Measurements from ENCODE around the gene FTO. TPM values are rescaled to one million over a fixed set of nuclear protein-coding genes. Genes with fewer than 3 reads are reported as not detected.
A peak's percentile ranks its signal among the peaks of the same experiment; 100 is the strongest.

Gene FTO
- total RNA-seq, 1 donor from 2014 or later, result 62.6 TPM

DNA sequence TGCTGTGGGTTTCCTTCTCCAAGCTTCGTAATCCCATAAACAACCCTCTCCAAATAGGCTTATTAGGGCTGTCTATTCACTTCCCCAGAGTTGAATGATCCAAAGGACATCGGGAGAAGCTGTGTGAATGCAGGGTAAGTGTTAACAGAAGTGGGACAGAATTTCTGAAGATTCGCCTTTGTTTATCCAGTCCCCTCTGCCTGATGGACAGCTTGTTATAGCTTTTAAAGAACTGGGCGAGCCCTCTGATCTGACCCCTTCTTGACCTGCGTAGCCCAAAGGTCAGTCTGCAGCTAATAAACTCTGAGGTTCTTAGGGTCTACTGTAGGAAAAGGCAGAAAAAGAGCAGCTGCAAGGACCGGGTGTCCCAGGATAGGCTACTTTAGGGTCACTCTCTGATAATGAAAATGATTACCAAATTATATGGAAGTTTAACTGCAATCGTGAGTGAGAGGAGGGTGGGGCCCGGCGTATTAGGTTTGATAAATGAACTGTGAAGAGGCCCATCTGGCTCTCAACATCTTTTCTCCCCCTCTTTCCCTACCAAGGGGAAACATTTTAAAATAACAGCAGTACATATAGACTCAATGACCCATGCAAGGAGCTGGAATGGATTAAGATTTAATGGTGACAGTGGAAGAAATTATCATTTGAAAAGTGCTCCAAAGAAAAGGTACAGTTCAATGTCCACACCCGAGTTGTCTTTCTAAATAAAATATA, 233.4 kb downstream of the FTO start:
- DNase-seq, result no peak

DNA sequence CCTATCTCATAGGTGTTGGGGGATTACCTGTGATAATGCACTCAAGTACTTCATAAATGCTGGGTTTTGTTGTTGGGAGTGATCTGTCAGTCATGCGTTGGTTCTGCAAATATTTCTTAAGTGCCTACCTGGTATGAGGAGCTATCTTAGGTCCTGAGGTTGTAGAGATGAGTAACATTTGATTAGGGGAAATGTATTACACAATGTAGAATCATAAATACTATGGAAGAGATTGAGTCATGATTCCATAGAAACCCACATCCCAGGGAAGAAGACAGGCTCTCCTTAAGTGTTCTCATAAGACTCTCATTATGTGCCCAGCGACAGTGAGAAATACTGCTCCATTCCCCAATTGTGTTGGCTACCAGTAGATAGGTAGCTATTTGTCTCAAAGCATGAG, 240.1 kb downstream of the FTO start:
- DNase-seq, result no peak

DNA sequence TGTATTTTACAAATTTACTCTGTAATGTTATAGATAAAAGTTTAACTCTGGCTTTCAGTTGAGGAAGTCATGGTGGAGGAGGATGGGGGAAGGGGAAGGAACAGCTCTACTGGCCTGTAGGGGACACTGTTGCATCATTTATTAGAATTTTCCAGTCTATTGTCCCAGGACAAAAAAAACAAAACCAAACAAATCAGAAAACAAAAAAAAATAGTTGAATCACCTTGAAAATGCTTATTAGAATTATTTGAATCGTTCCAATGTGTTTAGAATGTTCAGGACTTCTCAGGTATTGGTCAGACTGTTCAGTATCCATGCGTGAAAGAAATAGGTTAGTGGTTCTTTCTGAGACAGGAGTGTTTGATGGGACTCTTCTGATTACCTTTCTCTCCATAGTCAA, 242.0 kb downstream of the FTO start:
- peak; percentile 77 for DNase-seq

DNA sequence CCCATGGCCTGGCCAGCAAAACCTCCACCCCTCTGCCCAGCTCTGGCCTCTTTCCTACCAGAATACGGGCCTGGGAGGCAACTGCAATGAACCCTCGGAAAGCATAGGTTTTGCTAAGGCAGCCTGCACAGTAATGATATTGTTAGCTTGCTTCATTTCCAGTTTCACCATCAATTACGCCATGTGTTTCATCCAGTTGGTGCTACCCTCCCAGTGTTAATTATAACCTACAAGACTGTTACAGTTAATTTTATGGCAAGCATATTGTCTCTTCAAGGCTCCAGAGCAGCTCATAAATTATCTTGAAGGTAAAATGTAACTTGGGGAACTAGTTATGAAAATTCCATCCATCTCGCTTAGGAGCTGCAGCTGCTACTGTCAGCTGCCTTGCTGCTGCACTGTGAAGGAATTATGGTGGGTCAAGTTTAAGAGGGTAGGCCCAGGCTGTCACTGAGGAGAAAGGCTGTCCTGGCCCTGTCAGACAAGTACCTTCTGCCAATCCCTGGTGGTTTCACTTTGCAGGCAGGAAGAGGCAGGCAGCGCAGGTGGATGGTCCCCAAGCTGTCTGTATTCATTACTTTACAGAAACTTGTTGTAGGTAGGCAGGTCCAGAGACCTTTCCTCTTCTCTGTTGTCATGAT, 242.9 kb downstream of the FTO start:
- DNase-seq, result no peak

DNA sequence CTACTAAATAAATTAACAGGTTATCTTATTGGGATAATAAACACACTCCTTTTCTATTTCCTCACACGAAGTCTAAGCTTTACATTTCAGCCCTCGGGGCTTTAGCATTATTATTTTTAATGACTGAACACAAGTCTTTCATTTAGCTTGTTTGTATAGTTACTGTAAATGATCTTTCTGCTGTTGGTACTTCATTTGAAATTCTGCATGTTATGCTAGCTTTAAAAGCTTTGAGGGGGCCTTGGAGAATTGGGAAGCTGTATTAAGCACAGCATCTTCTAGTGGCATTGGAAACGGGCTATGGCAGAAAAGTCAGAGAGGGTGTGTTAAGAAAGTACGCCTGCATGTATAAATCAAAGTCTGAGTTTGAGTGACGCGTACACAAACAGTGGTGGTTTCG, 243.7 kb downstream of the FTO start:
- DNase-seq, result no peak

DNA sequence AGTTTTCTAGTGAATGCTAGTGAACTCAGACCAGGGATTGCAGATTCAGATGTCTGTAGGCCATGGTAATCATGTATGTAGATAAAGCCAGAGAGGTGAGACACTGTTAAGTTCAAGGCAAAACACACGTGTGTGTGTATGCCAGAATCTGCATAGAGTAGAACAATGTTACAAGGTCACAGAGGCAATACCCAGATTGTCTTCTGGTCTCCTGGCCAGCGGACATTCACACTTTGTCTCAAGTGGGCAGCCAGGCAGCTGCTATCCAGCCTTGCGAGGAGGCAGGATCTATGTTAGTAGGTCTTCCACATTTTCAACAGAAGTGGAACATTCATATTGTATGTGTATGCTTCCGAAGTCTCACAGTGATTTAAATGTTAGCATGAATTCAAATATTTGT, 244.4 kb downstream of the FTO start:
- no peak for DNase-seq

DNA sequence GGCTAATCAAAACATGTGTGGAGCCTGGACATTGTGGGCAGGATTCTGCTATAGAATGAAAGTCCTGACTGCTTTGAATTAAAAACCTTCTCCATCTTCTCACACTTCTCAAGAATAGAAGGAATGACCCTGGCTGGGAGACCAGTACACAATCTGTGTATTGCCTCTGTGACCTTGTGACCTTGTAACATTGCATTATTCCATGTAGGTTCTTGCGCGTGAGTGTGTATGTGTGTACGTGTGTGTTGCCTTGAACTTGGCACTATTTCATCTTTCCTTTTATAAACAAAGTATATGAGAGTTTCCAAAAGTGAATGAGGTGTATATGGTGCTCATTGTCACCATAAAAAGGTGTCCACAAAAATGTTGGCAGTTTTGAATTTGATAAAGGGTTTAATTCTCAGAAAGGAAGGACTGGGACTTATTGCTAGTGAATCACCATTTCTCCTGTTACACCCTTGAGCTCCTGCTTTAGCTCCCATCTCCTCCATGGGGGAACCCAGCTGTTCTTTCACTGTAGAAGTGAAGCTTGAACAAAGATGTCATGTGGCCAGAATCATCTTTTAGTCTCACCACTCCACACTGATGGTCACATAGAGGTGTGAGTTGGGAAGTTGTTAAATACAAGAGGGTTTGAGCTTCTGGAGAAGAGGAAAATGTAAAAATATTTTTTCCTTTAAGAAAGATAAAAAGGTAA, 244.9 kb downstream of the FTO start:
- DNase-seq, result no peak

DNA sequence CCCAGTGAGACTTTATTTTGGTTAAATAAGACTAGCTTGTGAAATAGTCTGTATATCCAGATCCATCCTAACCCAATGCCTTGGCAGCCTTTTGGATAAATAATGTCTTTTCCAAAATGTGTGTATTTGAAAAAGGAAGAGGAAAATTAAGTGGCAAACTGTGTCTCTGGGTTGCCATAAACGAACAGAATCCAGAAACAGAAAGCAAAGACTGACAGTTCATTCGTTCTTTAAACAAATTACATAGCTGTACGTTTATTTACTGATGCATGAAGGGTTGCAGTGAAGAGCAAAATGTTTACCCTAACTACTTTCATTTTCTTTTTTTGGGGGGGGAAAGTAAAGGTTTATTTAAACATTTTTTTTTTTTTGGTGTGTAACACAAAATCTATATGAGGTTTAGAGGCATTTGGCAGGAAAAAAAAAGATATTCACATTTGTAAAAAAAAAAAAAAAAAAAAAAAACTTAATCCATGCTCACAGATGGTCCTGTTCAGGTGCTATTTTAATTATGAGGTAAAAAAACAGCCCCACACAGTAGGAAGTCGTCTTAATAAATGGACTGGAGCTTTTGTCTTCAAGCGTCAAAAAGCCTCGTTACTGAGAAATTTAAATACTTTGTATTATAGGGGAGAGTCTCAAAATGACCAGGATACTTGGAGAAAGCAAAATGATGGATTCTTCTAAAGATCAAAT, 245.9 kb downstream of the FTO start:
- no peak for DNase-seq

DNA sequence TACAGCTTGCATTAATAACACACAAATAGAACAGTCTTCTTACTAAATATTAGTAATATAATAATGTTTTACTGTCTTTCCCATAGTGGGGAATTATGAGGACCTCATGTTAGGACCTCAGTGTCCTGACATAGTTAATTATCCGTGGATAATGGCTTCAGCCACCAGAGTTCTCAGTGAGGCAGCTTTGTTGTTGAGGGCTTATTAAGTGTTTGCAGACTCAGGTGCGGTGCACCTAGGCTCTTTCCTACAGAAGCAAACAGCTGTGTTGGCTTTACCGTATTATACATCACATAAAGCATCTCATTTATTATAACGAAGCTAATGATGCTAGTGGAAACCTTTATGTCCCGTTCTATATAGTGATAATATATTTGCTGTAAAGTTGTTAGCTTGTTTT, 246.7 kb downstream of the FTO start:
- DNase-seq, result no peak

DNA sequence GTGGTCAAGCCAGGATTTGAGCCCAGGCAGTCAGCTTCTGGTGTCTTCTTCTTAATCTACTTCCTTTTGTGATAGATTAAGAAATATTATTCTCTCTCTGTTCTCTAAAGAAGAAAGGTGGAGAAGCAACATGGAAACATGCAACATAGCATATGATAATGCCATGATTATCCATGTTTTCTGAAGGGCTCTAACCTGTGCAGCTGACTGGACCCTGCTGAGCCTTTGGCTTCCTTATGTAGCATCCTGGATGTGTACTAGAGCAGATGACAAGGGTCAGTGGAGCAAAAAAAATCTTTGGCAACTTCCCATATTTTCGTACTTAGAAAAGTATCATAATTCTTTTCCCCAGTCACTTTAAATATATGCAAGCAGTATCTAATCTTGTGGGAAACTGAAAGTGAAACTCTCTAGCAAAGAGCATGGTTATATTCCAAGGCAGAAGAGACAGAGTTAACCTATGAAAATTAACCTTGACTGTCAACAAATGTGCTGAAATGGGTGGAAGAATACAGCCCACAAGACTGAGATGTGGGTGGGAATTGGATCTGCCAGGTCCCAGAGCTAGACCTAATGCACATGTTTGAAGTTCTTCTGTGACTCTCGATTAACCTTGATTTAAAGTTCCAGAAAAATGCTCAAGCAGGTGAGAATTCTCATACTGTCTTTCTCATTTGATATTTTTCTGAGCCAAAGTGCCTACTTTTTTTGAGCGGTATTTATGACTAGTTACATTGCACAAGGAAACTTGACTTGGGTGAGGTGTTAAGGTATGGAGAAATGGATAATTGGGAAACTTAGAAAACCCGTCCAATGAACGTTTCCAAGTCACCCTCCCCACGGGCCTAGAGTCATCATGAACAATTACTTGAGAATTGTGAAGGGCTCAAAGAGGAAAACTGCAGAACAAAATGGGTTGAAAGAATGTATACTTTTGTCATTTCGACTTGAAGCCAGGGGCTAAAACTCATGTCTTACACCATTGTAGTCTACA, 248.6 kb downstream of the FTO start:
- DNase-seq, result peak; percentile 12

DNA sequence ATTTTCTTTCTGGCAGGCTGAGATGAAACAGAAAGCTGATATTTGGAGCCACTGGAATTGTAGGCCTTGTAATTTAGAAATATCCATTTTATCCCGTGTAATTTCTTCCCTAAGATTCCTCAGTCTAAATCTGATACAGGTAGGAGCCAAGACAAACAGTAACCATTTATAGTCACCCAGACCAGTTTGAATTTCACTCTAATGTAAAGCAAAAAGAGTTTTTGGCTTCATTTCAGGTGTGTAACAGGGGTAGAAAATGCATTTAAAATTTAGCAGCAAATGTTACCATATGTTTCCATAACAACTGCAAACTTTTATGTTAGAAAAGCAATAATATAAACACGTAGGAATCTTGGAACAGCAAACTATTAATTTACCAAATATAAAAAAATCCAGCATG, 249.4 kb downstream of the FTO start:
- no peak for DNase-seq

DNA sequence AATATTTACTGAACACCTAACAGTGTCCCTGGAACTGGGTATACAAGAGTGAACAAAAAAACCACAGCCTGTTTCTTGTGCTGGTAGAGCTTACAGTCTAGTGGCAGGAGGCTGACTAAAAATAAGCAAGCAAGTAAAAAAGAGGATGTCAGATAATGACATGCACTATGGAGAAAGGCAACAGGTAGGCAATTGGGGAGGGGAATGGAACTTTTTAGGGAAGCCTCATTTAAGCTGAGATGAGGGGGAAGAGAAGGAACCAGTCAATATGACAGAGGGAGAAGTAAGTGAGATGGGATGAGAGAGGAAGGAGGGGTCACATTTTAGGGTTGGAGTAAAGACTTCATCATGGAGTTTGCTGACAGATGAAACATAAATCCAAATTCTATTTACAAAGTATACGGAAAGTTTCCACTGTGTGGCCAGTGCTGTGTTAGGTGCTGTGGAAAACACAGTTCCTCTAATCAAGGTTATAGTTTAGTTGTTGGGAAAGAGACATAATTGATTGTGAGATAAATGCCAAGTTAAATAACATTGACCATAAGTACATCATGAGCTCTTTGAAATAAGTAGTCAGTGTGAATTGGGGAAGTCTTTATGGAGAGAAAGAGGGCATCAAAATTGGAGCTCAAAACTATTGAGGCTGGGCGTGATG, 251.4 kb downstream of the FTO start:
- DNase-seq, result no peak

DNA sequence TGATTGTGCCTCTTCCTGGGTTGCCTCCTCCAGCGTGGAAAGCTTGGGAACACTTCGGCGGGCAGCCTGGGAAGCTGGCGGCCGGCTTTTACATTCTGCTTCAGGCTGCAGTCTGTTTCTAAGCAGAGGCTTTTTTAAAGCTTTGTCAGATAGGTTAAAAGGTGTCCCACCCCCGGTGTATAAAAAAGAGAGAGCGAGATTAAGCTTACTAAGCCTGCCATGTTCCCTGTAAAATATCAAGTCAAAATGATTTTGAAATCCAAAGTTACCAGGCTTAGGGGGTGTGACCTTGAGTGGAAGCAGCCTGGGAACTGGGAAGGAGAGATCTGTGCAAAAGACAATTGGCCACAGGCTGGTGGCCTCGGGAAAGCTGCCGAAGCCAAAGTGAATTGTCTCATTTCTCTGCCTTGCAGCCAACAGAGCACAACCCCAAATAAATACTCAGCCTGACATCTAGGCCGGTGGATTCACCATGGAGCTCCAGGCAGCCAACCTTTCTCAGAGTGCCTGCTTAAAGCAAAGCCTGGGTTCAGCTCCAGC, 254.5 kb downstream of the FTO start:
- DNase-seq, result no peak

DNA sequence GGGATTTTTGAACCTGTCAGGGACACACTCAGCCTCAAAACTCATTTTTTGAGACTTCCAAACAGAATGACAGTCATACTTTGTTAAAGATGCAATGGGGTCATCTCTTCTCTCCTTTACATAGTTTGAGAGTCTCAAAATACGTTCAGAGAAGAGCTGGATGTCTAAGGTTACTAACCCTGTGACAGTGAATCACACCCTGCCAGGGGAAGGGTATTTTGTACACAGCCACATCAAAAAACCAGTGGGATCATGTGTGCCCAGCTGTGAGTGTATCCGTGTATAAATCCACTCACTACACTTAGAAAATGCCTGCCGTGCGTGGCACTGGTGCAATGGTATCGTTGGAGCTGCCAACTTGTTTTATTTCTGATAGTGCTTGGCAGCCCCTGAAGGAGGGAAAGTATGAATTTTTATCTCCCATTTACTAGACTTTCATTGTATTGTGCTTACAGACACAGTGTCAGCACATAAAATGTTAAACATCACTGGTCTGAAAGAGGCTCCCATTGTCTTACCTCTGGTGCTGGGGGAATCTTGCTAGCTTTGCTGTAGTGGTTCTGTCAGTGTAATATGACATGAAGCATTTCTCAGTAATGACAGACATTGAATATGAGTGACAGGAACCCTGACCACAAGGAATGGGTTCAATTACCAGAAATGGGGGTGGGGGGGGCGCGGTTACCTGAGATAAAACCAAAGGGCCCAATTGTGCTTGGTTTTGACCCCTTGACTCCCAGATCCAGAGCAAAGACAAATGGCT, 256.3 kb downstream of the FTO start:
- no peak for DNase-seq

DNA sequence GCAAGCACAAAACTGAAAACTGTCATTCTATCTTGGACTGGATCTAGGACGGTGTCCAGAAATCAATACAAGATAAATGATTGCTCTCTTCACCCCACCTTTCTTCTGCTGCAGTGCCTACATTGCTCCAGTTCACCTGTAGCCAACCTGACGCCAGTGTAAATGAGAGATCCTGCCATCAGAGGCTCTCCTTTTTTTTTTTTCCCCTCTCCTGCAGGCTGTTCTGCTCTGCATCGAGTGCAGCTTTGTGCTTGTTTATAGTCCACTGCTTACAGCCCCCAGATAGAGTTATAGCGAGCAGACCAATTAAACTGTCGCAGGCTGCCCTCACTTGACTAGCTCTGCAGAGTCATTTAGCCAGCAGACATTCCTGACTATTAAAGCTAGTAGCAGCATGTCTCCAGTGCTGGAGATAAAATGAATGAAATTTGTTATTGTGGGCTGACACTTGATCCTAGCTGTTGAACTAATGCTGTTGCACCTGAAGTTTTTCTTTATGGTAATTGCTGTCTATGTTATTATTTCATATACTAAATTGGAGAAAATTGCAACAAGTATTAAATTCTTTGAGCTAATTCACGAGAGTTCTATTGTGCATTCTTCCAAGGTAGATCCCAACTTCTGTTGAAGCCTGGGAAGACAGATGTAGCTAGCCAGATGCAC, 257.1 kb downstream of the FTO start:
- no peak for DNase-seq

DNA sequence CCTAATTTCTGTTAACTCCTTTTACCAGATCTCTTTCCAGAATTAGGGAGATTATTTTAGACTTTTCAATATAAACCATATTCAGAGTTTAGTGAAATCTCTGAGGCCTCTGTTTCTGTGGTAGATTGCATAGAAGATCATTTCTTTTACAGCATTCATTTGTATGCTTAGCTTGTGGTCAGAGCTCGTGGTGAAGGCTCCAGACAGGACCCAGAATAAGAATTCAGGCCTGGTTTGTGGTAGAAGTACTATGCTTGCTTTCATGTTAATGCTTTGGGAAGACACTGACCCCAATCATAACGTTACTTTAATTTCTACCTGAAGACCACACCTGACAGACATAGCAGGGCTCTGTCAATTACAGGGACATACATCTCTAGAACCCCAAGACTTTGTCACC, 258.1 kb downstream of the FTO start:
- DNase-seq, result no peak

DNA sequence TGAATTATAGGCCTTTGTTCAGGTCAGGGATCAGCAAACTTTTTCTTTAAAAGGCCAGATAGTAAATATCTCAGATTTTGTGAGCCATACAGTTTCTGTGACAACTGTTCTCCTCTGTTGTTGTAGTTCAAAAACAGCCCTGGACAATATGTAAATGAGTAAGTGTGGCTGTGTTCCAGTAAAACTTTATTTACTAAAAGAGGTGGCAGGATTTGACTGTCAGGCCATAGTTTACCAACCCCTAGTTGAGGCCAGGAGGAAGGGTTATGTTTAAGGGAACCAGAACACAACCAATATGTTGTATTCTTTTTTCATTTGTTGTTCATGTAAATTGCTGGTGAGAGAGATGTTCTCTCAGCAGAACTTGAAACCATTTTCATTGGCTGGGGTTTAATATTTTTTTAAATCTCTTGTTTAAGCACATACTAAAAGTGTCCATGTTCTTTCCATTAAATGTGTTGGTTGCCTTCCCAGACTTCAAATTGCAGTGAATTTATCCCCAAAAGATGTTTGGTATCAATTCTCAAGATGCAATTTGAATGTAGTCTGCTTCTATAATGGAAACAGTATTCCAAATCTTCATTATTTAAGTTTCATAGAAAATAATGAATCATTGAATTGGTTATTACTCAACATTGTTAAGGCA, 260.3 kb downstream of the FTO start:
- no peak for DNase-seq

DNA sequence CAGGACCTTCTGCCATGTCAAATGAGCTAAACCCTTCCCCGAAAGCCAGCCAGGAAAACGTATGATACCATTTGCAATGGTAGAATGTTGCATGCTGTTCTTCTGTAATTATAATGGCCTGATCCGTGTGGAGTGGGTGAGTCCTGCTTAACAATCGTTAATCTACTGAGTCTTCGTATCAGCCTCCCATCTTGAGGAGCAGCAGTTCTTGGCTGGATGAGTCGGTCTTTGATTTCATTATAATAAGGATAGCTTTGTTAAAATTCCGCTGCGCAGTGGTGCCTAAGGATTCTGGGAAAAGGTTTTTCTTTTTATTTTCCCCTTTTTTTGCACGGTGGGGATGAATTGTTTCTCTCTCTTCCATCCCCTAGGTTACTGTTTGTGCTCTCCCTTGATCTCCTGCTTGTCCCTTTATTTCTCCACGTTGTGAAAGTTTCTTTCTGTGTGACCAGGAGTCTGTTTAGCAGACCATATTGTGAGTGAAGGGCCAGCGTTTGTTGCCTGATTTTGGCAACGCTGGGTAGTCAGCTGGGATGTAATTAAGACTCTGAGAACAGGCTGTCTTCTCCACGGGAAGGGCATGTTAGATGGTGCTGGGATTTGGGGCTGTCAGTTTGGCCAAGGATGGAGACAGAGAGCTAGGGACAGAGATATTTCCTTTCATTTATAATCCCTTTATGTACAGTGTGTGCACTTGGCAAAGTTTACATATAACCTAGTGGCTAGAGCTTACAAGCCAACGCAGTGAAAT, 263.0 kb downstream of the FTO start:
- no peak for DNase-seq

DNA sequence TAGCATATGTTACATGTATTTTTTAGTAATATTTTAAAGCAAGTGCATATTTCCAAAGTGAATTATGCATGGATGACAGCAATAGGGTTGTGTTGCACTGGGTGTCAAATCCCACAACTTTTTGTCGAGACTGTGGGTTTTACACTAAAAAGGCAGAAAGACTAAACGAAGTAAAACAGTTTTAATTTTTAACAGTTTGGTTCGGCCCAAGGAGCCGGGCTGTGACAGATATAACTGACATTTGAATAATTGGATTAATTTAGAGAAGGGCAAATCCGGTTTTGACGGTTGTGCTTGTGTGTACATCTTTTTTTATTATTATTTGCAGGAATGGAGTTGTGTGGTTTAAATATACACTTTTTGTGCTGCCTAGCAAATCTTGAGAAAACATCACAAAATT, 263.6 kb downstream of the FTO start:
- DNase-seq, result no peak
